Activated CD8-positive, alpha-beta T cell treated with anti-CD3 and anti-CD28 coated beads for 36 hours (primary cell): Measurements from ENCODE around the gene P2RX3. TPM values are rescaled to one million over a fixed set of nuclear protein-coding genes. Genes with fewer than 3 reads are reported as not detected.

Experiments
- ATAC-seq: fragments of 200-7000 bp; cut with Tn5 transposase; one replicate; pipeline ENCODE4 v1.10.0; 2021; ENCODE audit warnings: mild to moderate bottlenecking, moderate library complexity
- CTCF ChIA-PET: fragments of 350-600 bp; sonication (Branson Sonifier 250); formaldehyde crosslinking; loops from one replicate; lab custom pipeline; 2021; ENCODE audit warnings: antibody characterized with exemption; lab: Charles Lee
- POLR2A ChIA-PET: fragments of 350-600 bp; sonication (Branson Sonifier 250); formaldehyde crosslinking; loops from one replicate; lab custom pipeline; 2021; ENCODE audit warnings: antibody characterized with exemption; lab: Charles Lee
- DNase-seq: peaks from one replicate; pipeline ENCODE4 v3.0.0-alpha.2; 2020
- H3K27ac Mint-ChIP-seq: one replicate; pipeline ENCODE4 v1.8.0; 2021; ENCODE audit warnings: mild to moderate bottlenecking, mixed read lengths
- H3K27me3 Mint-ChIP-seq: one replicate; pipeline ENCODE4 v1.8.0; 2021; ENCODE audit warnings: mixed read lengths
- H3K36me3 Mint-ChIP-seq: one replicate; pipeline ENCODE4 v1.8.0; 2021; ENCODE audit warnings: low read depth, mixed read lengths
- H3K4me1 Mint-ChIP-seq: one replicate; pipeline ENCODE4 v1.8.0; 2021; ENCODE audit warnings: low read depth, mixed read lengths
- H3K4me3 Mint-ChIP-seq: one replicate; pipeline ENCODE4 v1.8.0; 2021; ENCODE audit warnings: mild to moderate bottlenecking, moderate library complexity, mixed read lengths
- H3K9me3 Mint-ChIP-seq: one replicate; pipeline ENCODE4 v1.8.0; 2021; ENCODE audit warnings: mixed read lengths
- intact Hi-C: fragments of 100-400 bp; cut with micrococcal nuclease; formaldehyde crosslinking; loops from one replicate; pipeline ENCODE4 v1.10.0; 2022
- total RNA-seq, 2 experiments: library from RNA; stranded (reverse); gene quantifications; one replicate each; pipeline ENCODE4 v1.2.3, GENCODE V29; 2021
- TF ChIP-seq, protein P1 (sequence below): fragments of 200-600 bp; IDR thresholded peaks from one replicate; pipeline ENCODE4 v1.8.0; 2022; ENCODE audit warnings: antibody characterized with exemption, mild to moderate bottlenecking

P2RX3 gene
- total RNA-seq, 2 experiments from 2014 or later, result not detected

DNA sequence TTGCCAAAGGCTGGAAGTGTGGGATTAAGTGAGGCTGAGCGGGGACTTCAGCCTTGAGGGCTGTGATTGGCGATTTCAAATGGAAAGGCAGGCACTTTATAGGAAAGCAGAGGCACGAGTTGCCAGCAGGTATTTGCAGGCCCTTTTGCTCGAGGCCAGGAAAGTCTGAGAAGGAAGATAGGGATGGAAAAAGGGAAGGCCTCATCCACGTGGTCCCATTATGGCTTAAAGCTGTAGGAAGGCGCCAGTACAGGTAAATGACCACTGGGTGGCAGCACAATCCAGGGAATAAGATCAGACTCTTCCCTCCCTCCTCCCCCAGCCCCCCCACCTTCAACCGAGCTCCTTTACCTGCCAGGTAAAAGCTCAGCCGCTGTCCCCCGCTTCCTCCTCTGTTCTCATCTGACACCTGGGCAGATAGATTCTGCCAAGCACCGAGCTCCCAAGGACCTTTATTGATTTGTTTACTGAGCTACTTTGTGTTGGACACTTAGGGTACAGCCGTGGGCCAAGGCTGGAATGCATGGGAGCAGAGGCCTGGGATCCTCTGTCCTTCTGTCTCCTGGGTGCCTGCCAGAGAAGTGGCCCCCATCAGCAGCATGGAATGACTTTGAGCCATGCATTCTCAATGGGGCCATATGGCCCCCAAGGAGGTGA is 7.5 kb downstream of the P2RX3 start:
- H3K27ac Mint-ChIP-seq, result no peak overlapping the region
- peaks cover 3% of the 10 kb centered on the region for H3K27me3 Mint-ChIP-seq
- DNase-seq (peak; percentile 85), ATAC-seq (peak; percentile 87)
- ChIA-PET POLR2A (interaction anchor here (1.0 kb wide), 1 partner anchor 16 kb away, joined by 3 read pairs; no protein-coding TSS in a partner anchor), CTCF (interaction anchor here (0.7 to 10.8 kb wide), 31 partner anchors 10 to 455 kb away, joined by 3 to 117 read pairs (median 4); partner anchors contain the start of genes SLC43A1, SLC43A3 and TNKS1BP1)
- no peaks in the 10 kb centered on the region for H3K9me3 Mint-ChIP-seq
- H3K4me3 Mint-ChIP-seq, result no peak overlapping the region
- intact Hi-C loops, result loop anchor here (5.0 kb wide), 2 partner anchors 132 to 292 kb away; no protein-coding TSS in a partner anchor
- no peaks in the 10 kb centered on the region for H3K36me3 Mint-ChIP-seq
- H3K4me1 Mint-ChIP-seq, result peaks cover 6% of the 10 kb centered on the region
- TF ChIP-seq, protein P1, sequence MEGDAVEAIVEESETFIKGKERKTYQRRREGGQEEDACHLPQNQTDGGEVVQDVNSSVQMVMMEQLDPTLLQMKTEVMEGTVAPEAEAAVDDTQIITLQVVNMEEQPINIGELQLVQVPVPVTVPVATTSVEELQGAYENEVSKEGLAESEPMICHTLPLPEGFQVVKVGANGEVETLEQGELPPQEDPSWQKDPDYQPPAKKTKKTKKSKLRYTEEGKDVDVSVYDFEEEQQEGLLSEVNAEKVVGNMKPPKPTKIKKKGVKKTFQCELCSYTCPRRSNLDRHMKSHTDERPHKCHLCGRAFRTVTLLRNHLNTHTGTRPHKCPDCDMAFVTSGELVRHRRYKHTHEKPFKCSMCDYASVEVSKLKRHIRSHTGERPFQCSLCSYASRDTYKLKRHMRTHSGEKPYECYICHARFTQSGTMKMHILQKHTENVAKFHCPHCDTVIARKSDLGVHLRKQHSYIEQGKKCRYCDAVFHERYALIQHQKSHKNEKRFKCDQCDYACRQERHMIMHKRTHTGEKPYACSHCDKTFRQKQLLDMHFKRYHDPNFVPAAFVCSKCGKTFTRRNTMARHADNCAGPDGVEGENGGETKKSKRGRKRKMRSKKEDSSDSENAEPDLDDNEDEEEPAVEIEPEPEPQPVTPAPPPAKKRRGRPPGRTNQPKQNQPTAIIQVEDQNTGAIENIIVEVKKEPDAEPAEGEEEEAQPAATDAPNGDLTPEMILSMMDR, result peak; percentile 93

DNA sequence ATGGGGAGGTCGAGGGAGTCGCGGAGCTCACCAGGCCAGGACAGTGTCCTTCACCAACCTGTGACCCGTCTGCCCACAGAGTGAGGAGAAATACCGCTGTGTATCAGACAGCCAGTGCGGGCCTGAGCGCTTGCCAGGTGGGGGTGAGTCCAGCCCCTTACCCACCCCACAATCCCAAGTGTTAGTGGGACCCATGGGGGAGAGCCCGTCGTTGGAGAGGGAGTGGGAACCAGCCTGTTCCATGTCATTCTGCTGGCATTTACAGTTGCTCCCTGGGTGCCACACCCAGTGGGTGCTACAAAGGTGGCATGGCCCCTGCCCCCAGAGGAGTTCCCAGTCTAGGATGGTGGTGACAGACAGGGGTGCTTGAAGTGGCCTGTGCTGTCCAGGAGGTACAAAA is 9.2 kb downstream of the P2RX3 start:
- POLR2A ChIA-PET, result no interaction called here
- ATAC-seq (no peak), DNase-seq (no peak)
- CTCF ChIA-PET, result interaction anchor here (1.3 to 10.8 kb wide), 7 partner anchors 15 to 1166 kb away, joined by 3 to 117 read pairs (median 7); no protein-coding TSS in a partner anchor
- H3K27ac Mint-ChIP-seq, result no peak overlapping the region
- intact Hi-C loops, result loop anchor here (5.0 kb wide), 2 partner anchors 130 to 290 kb away; no protein-coding TSS in a partner anchor
- H3K4me3 Mint-ChIP-seq, result no peak overlapping the region
- peaks cover 2% of the 10 kb centered on the region for H3K36me3 Mint-ChIP-seq
- peaks cover 6% of the 10 kb centered on the region for H3K27me3 Mint-ChIP-seq
- peaks cover 6% of the 10 kb centered on the region for H3K4me1 Mint-ChIP-seq
- peaks cover 2% of the 10 kb centered on the region for H3K9me3 Mint-ChIP-seq
- TF ChIP-seq, protein P1, result no peak

GRCh38 chr11:57348052-57348451 is 9.9 kb downstream of the P2RX3 start:
- H3K27ac Mint-ChIP-seq, result no peak overlapping the region

DNA sequence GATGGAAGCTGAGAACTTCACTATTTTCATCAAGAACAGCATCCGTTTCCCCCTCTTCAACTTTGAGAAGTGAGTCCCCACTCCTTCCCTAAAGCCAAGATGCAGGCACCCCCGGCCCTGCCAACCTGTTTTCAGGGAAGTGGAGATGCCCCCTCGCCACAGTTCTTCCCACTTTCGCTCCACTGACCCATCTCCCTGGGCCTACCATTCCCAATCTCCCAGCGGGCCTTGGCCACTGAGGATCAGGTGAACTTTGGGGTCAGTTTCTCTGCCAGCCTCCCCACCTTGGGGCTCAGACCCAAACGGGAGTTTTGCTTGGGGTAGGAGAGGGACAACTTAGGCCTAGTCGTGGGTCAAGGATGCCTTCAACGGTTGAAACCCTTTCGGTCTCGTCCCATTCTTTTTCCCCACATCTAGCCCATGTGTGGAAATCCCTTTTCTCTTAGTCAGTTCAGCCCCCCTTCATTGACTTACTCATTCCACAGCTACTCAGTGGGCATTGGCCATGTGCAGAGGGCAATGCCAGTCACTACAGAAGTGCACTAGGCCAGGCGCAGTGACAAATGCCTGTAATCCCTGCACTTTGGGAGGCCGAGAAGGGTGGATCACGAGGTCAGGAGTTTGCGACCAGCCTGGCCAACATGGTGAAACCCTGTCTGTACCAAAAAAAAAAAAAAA is 10.6 kb downstream of the P2RX3 start:
- POLR2A ChIA-PET, result no interaction called here

More at GRCh38 chr11:57348052-57348451, 9.9 kb downstream of the P2RX3 start:
- DNase-seq (no peak), ATAC-seq (no peak)
- Mint-ChIP-seq H3K36me3 (peaks cover 2% of the 10 kb centered on the region), H3K4me3 (no peak overlapping the region), H3K4me1 (peaks cover 6% of the 10 kb centered on the region), H3K9me3 (peaks cover 2% of the 10 kb centered on the region), H3K27me3 (peaks cover 6% of the 10 kb centered on the region)
- intact Hi-C loops, result loop anchor here (5.0 kb wide), 2 partner anchors 129 to 289 kb away; no protein-coding TSS in a partner anchor
- POLR2A ChIA-PET, result no interaction called here
- TF ChIP-seq, protein P1, result no peak
- CTCF ChIA-PET, result interaction anchor here (1.3 to 10.8 kb wide), 7 partner anchors 15 to 1165 kb away, joined by 3 to 117 read pairs (median 7); no protein-coding TSS in a partner anchor

More for the DNA sequence above, 10.6 kb downstream of the P2RX3 start:
- CTCF ChIA-PET, result interaction anchor here (0.7 to 10.8 kb wide), 7 partner anchors 11 to 1165 kb away, joined by 3 to 117 read pairs (median 7); partner anchors contain the start of gene PRG3
- TF ChIP-seq, protein P1, result no peak
- peaks cover 2% of the 10 kb centered on the region for H3K9me3 Mint-ChIP-seq
- H3K36me3 Mint-ChIP-seq, result peaks cover 2% of the 10 kb centered on the region
- intact Hi-C loops, result loop anchor here (5.0 kb wide), 2 partner anchors 129 to 289 kb away; no protein-coding TSS in a partner anchor
- peaks cover 6% of the 10 kb centered on the region for H3K27me3 Mint-ChIP-seq
- H3K4me3 Mint-ChIP-seq, result no peak overlapping the region
- peaks cover 6% of the 10 kb centered on the region for H3K4me1 Mint-ChIP-seq
- DNase-seq (no peak), ATAC-seq (no peak)
- no peak overlapping the region for H3K27ac Mint-ChIP-seq
